22Rv1 (cell line): ENCODE measurements around the gene ZYG11B.
A peak's percentile ranks its signal among the peaks of the same experiment; 100 is the strongest.
"Not testable (repeated sequence)": the region's sequence is repeated elsewhere in the genome, so short reads cannot be mapped to it uniquely, and the experiment has no call there.

Experiments
- H3K27ac ChIP-seq: fragments of 450-650 bp; 2 replicates; pipeline ENCODE4 v1.5.1; 2017
- ZFX ChIP-seq: fragments of 450-650 bp; IDR thresholded peaks from 2 replicates; pipeline ENCODE4 v1.6.1; 2017; ENCODE audit warnings: antibody characterized with exemption, borderline replicate concordance
- TF ChIP-seq, protein P1 (sequence below): fragments of 450-650 bp; IDR thresholded peaks from 2 replicates; pipeline ENCODE4 v1.5.1; 2017; ENCODE audit warnings: mild to moderate bottlenecking

Gene ZYG11B

GRCh38 chr1:52748119-52748518, 21.9 kb downstream of the ZYG11B start:
- TF ChIP-seq, protein P1, sequence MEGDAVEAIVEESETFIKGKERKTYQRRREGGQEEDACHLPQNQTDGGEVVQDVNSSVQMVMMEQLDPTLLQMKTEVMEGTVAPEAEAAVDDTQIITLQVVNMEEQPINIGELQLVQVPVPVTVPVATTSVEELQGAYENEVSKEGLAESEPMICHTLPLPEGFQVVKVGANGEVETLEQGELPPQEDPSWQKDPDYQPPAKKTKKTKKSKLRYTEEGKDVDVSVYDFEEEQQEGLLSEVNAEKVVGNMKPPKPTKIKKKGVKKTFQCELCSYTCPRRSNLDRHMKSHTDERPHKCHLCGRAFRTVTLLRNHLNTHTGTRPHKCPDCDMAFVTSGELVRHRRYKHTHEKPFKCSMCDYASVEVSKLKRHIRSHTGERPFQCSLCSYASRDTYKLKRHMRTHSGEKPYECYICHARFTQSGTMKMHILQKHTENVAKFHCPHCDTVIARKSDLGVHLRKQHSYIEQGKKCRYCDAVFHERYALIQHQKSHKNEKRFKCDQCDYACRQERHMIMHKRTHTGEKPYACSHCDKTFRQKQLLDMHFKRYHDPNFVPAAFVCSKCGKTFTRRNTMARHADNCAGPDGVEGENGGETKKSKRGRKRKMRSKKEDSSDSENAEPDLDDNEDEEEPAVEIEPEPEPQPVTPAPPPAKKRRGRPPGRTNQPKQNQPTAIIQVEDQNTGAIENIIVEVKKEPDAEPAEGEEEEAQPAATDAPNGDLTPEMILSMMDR, result peak; percentile 38
- TF ChIP-seq ZFX, result no peak
- no peak overlapping the region for H3K27ac ChIP-seq

- not testable (repeated sequence) for H3K27ac ChIP-seq
Measured at GRCh38 chr1:52749496-52749895, 23.2 kb downstream of the ZYG11B start.

DNA sequence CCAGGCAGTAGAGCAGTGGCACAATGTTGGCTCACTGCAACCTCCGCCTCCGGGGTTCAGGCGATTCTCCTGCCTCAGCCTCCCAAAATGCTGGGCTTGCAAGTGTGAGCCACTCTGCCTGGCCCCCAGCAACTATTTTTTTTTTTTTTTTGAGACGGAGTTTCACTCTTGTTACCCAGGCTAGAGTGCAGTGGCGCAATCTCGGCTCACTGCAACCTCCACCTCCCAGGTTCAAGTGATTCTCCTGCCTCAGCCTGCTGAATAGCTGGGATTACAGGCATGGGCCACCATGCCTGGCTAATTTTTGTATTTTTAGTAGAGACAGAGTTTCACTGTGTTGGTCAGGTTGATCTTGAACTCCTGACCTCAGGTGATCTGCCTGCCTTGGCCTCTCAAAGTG, 23.9 kb downstream of the ZYG11B start:
- not testable (repeated sequence) for H3K27ac ChIP-seq

DNA sequence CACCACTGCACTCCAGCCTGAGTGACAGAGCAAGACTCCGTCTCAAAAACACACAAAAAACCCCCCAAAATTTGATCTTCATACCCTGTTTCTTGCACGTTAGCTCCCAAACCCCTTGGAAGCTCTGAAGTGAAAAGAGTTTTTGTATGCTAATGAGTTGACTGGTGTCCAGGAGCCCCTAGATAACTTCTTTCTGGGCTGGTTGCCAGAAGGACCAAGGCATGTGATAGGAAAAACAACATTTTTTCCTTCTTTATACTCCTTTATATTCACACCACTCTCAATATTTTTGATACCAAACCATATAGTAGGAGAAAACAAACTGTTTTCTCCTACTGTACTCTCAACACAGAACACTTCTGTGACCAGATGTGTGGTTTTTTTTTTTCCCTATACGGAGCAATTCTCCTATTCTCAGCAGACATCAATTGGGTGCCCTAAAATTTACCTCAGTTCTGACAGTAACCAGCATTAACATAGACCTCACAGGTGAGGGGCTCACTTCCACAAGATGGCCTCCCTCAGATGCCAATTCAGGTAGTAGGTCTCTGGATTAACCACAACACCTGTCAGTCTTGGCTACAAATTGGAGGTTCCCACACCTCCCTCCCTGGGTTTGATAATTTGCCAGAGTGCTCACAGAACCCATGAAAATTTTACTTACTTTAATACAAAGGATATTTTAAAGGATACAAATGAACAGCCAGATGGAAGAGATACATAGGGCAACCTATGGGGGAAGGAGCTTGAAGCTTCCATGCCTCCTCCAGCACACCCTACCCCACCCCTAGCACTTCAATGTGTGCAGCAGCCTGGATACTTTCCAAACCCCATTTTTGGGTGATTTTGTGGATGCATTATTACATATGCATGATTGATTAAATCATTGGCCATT, 25.6 kb downstream of the ZYG11B start:
- H3K27ac ChIP-seq, result no peak overlapping the region

GRCh38 chr1:52752484-52752826, 26.2 kb downstream of the ZYG11B start:
- no peak overlapping the region for H3K27ac ChIP-seq
- TF ChIP-seq, protein P1, result no peak
- no peak for TF ChIP-seq ZFX

More for the DNA sequence above, 25.6 kb downstream of the ZYG11B start:
- TF ChIP-seq, protein P1, result no peak
- no peak for TF ChIP-seq ZFX

DNA sequence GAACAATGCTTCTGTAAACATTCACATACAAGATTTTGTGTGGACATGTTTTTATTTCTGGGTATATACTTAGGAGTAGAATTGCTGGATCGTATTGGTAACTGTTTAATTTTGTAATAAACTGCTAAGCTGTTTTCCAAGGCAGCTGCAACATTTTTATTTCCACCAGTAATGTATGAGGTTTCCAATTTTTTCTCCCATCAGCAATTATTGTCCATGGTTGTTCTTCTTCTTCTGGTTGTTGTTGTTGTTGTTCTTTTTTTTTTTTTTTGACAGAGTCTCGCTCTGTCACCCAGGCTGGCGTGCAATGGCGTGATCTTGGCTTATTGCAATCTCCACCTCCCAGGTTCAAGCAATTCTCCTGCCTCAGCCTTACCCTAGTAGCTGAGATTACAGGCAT, 26.9 kb downstream of the ZYG11B start:
- TF ChIP-seq, protein P1, result no peak
- no peak for TF ChIP-seq ZFX
- H3K27ac ChIP-seq, result no peak overlapping the region

DNA sequence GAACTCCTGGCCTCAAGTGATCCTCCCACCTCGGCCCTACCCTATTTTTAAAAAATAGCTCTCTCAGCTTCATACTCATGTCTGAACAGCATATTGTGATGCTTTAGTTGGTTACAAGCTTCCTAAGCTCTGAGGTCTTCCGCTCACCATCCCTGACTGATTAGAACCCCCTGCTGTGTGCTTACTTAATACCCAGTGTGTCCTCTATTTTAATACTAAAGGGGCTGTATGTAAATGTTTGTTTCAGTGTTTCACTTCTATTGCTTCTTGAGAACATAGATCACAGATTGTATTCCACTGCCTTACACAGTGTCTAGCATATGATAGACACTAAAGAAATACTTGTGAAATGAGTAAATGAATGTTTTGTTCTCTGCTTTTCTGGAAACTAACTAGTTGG, 29.8 kb downstream of the ZYG11B start:
- H3K27ac ChIP-seq, result no peak overlapping the region
- TF ChIP-seq, protein P1, result no peak
- TF ChIP-seq ZFX, result no peak

DNA sequence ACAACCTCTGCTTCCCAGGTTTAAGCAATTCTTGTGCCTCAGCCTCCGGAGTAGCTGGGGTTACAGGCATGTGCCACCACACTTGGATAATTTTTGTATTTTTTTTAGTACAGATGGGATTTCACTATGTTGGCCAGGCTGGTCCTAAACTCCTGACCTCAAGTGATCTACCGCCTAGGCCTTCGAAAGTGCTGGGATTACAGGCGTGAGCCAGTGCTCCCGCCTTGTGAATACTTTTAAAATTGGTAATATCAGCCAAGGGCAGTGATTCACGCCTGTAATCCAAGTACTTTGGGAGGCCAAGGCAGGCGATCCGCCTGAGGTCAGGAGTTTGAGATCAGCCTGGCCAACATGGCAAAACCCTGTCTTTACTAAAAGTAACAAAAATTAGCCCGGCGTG, 33.7 kb downstream of the ZYG11B start:
- no peak for TF ChIP-seq ZFX
- no peak overlapping the region for H3K27ac ChIP-seq
